ENCODE data around the gene ATP10B.
"Not testable (repeated sequence)": the region's sequence is repeated elsewhere in the genome, so short reads cannot be mapped to it uniquely, and the experiment has no call there.

GRCh38 chr5:160893180-160893964, 41.4 kb upstream of the ATP10B start:
- not testable (repeated sequence) for TF ChIP-seq CTCF (IDR thresholded peaks at IDR 0.05); PBX3 (IDR thresholded peaks at IDR 0.05); CHD2 (IDR thresholded peaks at IDR 0.05; ENCODE audit: low read length, partially characterized antibody); SMC3 (IDR thresholded peaks at IDR 0.05; ENCODE audit: low read depth, low read length); ELF1 (IDR thresholded peaks at IDR 0.05); EZH2phosphoT487 (IDR thresholded peaks at IDR 0.05; ENCODE audit: borderline replicate concordance, low read depth); RCOR1 (IDR thresholded peaks at IDR 0.05; ENCODE audit: low read length); REST (IDR thresholded peaks at IDR 0.05; ENCODE audit: low read depth, low read length); RAD21 (IDR thresholded peaks at IDR 0.05; ENCODE audit: low read length); USF1 (IDR thresholded peaks at IDR 0.05; ENCODE audit: borderline replicate concordance, low read depth); NFIC (IDR thresholded peaks at IDR 0.05; ENCODE audit: borderline replicate concordance); FOXM1 (IDR thresholded peaks at IDR 0.05; ENCODE audit: low read depth)

Measured in SK-N-SH (cell line).